ENCODE results near the gene TEX52.

TEX52 gene

GRCh38 chr12:2891240-2892053 is 34.6 kb upstream of the TEX52 start:
- H3K79me2 ChIP-seq (ENCODE audit: low read length) = peaks cover 7% of the 10 kb centered on the region
- H3K27me3 ChIP-seq (replicated peaks; ENCODE audit: insufficient read depth, low read length) = no peaks in the 10 kb centered on the region
- H3K27ac ChIP-seq (ENCODE audit: low read length) = no peak overlapping the region; the same call in 1 of the 2 replicates
- H3K9me2 ChIP-seq (replicated peaks; ENCODE audit: insufficient read depth, low read length) = no peaks in the 10 kb centered on the region
- peak overlapping the region; percentile 81 for H3K4me3 ChIP-seq (ENCODE audit: low read length)
- peak overlapping the region; percentile 91 for H3K4me2 ChIP-seq (ENCODE audit: low read depth, low read length)
- H3K9me3 ChIP-seq (replicated peaks; ENCODE audit: insufficient read depth, low read length) = no peaks in the 10 kb centered on the region
- peak; percentile 31 for DNase-seq
- no peak for TF ChIP-seq EZH2 (optimal IDR thresholded peaks at IDR 0.05; ENCODE audit: low read depth, low read length)
- no peak for TF ChIP-seq CTCF (IDR thresholded peaks at IDR 0.05; ENCODE audit: low read length)
- TF ChIP-seq EZH2phosphoT487 (IDR thresholded peaks at IDR 0.05; ENCODE audit: low read length) = no peak
- no peaks in the 10 kb centered on the region for H3K36me3 ChIP-seq (replicated peaks; ENCODE audit: insufficient read depth, low read length)
- H3K4me1 ChIP-seq (ENCODE audit: low read length) = 0 out of 2 replicates have a peak, but pooled peaks cover 4% of the 10 kb centered on the region
- H3F3A ChIP-seq (ENCODE audit: insufficient read depth, low read length) = 0 out of 2 replicates have a peak, but pooled peaks cover 3% of the 10 kb centered on the region
- H3K9ac ChIP-seq (ENCODE audit: low read length) = peak overlapping the region; percentile 59
- H4K20me1 ChIP-seq (ENCODE audit: insufficient read depth, low read length) = no peaks in the 10 kb centered on the region
- peak overlapping the region; percentile 72 for H2AFZ ChIP-seq (ENCODE audit: low read length)

DNA sequence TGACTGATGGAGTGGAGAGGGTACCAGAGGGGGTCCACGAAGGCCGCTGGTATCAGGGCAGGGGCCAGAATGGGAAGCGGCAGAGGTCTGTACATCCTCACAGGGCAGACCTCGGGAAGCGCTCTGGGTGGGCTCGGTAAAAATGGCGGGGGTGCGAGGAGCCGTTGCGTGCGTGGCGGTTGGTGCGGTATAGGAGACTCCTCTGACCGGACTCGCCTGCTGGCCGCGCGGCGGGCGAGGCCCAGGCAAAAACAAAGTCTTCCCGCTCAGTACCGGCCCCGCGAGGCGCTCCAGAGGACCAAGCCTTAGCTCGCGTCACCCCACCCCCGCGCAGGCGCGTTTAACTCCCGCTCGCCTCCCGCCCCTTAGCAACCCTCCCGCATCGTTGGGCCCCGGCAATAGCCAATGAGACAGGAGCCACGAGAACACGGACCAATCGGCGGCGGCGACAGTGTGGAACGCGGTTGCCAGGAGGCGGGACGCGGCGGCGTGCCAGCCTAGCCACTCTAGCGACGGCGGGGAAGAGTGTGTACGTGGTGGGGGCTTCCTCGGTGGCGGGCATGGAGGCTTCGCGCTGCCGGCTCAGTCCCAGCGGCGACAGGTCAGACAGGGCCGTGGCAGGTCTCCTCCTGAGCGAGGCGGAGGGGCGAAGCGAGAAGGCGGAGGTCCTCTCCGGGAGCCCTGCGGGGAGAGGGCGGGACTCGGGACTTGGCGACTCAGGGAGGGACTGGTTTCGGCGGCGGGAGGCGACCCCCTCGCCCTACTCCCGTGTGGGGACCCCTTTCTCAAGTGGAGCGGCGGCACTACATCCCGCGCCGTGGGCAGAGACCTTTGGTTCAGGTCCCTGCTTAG is 33.8 kb upstream of the TEX52 start, which contains the start of gene TULP3:
TSS of gene TULP3 (plus strand) at position 504 of the 852 bp plus-strand sequence. CDS start at position 561, 57 bp downstream.
- DNase-seq = peak; percentile 97
- 0 out of 2 replicates have a peak, but pooled peaks cover 4% of the 10 kb centered on the region for H3K4me1 ChIP-seq (ENCODE audit: low read length)
- peak within 1 kb of the TSS; percentile 36; the same call in 1 of the 2 replicates for H3K27ac ChIP-seq (ENCODE audit: low read length)
- TF ChIP-seq EZH2phosphoT487 (IDR thresholded peaks at IDR 0.05; ENCODE audit: low read length) (no peak), CTCF (IDR thresholded peaks at IDR 0.05; ENCODE audit: low read length) (no peak), EZH2 (optimal IDR thresholded peaks at IDR 0.05; ENCODE audit: low read depth, low read length) (no peak)
- H3K9me2 ChIP-seq (replicated peaks; ENCODE audit: insufficient read depth, low read length) = no peaks in the 10 kb centered on the region
- H3K9ac ChIP-seq (ENCODE audit: low read length) = peak within 1 kb of the TSS; percentile 70
- H3K79me2 ChIP-seq (ENCODE audit: low read length) = peaks cover 7% of the 10 kb centered on the region
- H4K20me1 ChIP-seq (ENCODE audit: insufficient read depth, low read length) = no peaks in the 10 kb centered on the region
- H3K36me3 ChIP-seq (replicated peaks; ENCODE audit: insufficient read depth, low read length) = no peaks in the 10 kb centered on the region
- peak within 1 kb of the TSS; percentile 91 for H3K4me2 ChIP-seq (ENCODE audit: low read depth, low read length)
- no peaks in the 10 kb centered on the region for H3K27me3 ChIP-seq (replicated peaks; ENCODE audit: insufficient read depth, low read length)
- H3K4me3 ChIP-seq (ENCODE audit: low read length) = peak within 1 kb of the TSS; percentile 81
- H3F3A ChIP-seq (ENCODE audit: insufficient read depth, low read length) = 0 out of 2 replicates have a peak, but pooled peaks cover 3% of the 10 kb centered on the region
- no peaks in the 10 kb centered on the region for H3K9me3 ChIP-seq (replicated peaks; ENCODE audit: insufficient read depth, low read length)
- H2AFZ ChIP-seq (ENCODE audit: low read length) = peak within 1 kb of the TSS; percentile 74

- Histone ChIP-seq H3F3A (ENCODE audit: insufficient read depth, low read length) (0 out of 2 replicates have a peak, but pooled peaks cover 3% of the 10 kb centered on the region), H3K27me3 (replicated peaks; ENCODE audit: insufficient read depth, low read length) (no peaks in the 10 kb centered on the region), H3K4me3 (ENCODE audit: low read length) (peak overlapping the region; percentile 81), H3K27ac (ENCODE audit: low read length) (peak overlapping the region; percentile 36; the same call in 1 of the 2 replicates), H3K4me1 (ENCODE audit: low read length) (0 out of 2 replicates have a peak, but pooled peaks cover 4% of the 10 kb centered on the region), H4K20me1 (ENCODE audit: insufficient read depth, low read length) (no peaks in the 10 kb centered on the region), H3K9me3 (replicated peaks; ENCODE audit: insufficient read depth, low read length) (no peaks in the 10 kb centered on the region), H3K36me3 (replicated peaks; ENCODE audit: insufficient read depth, low read length) (no peaks in the 10 kb centered on the region), H3K9me2 (replicated peaks; ENCODE audit: insufficient read depth, low read length) (no peaks in the 10 kb centered on the region), H3K79me2 (ENCODE audit: low read length) (peaks cover 7% of the 10 kb centered on the region), H3K9ac (ENCODE audit: low read length) (peak overlapping the region; percentile 70), H2AFZ (ENCODE audit: low read length) (peak overlapping the region; percentile 74), H3K4me2 (ENCODE audit: low read depth, low read length) (peak overlapping the region; percentile 77)
- DNase-seq = no peak
- no peak for TF ChIP-seq EZH2 (optimal IDR thresholded peaks at IDR 0.05; ENCODE audit: low read depth, low read length)
- TF ChIP-seq CTCF (IDR thresholded peaks at IDR 0.05; ENCODE audit: low read length) = no peak
- no peak for TF ChIP-seq EZH2phosphoT487 (IDR thresholded peaks at IDR 0.05; ENCODE audit: low read length)
These were observed 33.2 kb upstream of the TEX52 start for GRCh38 chr12:2890001-2890387.
